Activated CD4-positive, alpha-beta T cell treated with anti-CD3 and anti-CD28 coated beads, Interleukin-2, amount 50 U/mL, for 16 hours (primary cell): ENCODE measurements around the gene MTAP.
"Not testable (repeated sequence)": the region's sequence is repeated elsewhere in the genome, so short reads cannot be mapped to it uniquely, and the experiment has no call there.

Experiments used
- DNase-seq: peaks from one replicate; pipeline ENCODE4 v3.0.0-alpha.2; 2020

The MTAP gene

DNA sequence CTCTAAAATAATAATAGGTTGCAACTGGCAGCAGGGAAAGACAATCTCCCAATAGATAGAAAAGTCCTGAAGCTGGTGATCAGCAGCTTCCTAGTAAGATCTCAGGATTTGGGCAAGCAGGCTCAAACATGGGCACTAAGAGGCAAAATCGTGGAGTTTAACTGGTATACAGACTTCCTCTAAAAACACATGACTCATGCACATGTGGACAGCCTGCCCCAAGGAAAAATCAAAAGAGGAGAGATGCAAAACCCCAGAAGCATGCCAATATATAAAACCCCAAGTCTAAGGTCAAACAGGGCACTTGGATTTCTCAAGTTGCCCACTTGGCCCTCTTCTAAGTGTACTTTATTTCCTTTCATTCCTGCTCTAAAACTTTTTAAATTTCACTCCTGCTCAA lies 129.0 kb downstream of the MTAP start:
- no peak for DNase-seq

DNA sequence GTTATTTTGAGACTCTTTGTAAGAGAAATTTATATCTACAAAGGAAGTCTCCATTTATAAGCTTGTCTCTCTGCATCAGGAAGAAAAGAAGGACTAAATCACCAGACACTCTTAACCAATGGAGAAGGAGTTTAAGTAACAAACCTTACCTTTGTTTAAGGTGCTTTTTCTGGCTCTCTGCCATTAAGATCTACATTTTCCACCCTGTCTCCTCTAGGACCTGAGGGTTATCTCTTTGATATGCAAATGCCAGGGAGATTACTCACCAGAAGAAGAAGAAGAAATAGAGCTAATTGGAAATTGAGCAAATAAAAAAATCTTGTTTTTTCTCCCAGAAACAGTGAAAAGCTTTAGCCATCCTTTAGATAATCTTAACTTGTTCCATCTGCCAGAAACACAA lies 130.8 kb downstream of the MTAP start:
- no peak for DNase-seq

DNA sequence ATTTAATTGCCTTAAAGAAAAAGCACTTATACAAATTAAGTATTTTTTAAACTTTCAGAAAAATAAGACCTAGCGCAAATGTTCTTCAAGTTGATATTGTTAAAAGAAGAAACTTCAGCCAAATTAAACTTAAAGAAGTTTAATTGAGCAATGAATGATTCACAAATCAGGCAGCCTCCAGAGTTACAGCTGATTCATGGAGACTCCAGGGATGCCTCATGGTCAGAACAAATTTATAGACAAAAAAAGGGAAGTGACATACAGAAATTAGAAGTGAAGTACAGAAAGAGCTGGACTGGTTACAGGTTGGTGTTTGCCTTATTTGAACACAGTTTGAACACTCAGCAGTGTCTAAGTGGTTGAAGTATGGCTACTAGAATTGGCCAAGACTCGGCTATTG lies 131.4 kb downstream of the MTAP start:
- no peak for DNase-seq

DNA sequence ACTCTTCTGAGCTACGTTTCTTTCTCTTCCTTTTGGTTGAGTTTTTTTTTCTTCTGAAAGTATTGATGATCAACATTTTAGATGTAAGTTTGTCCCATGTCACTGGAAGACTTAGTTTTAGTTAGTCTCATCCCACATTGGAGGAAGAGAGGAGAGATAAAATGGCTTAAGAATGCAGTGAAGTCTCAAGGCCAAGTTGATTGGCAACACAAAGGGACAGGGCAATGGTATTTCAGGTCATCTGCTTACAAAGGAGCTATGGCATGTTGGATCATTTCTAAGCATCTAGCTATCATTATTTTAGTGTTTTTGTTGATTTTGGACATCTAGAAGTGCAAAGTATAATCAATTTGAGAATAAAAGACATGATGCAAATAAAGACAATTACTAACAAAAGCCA lies 133.2 kb downstream of the MTAP start:
- no peak for DNase-seq

DNA sequence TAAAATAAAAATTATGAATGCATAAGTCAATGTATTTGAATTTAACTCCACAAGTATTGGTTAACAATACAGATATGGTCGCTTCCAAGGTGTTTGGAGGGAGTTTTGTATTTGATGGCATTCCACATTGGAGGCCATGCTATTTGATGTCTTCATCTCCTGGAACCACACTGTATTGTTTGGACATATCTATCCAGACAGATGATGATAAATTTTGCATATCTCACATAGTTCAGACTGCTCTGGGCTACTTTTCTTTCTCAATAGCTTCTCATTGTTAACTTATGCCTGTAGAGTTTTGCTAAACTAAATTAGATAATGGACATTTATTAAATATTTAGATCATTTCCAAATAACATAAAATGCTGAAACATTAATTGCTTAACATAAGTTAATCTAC lies 133.7 kb downstream of the MTAP start:
- DNase-seq = no peak

DNA sequence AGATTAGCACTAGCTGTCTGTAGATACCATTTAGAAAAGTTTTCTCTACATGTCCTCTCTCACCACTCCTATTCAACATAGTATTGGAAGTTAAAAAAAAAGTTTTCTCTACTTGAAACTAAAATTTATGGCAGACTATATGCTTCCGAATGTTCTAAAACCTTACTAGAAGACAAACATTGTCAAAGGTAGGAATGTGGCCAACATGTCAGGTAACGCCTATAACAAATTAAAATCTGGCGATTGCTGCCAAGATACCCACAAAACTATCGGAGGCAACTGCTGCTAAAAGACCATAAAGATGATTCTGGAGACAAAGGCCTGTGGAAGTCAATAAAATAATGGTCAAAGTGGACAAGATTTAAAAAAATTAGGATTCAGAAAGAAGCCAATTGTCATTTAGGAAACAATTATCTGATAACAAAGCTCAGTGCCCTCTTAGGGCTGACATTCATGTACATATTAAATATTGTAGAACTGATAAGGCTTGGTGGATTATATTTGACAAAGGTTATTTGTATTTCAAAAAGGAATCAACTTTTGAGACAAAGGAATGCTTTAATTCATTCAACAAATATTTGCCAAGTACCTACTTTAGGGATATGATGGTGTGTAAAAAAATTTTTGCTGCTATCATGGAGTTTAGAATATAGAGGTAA lies 139.0 kb downstream of the MTAP start:
- DNase-seq = no peak

DNA sequence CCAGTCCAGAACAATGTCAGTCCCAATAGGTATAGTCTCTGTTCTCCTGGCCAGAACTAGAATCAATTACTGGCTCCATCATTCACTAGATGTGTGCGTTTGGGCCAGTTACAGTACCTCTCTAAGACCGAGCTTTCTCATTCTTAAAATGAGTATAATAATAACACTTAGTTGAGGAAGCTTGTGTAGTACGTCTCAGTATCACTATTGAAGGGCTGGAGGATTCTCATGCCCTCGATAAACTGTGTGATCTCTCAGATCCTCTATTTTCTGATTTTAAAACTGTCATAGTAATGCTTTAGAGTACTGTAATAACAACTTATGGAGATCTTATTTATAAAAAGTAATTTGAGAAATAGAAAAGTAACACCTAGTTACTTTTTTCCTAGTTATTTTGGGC lies 141.0 kb downstream of the MTAP start:
- no peak for DNase-seq

DNA sequence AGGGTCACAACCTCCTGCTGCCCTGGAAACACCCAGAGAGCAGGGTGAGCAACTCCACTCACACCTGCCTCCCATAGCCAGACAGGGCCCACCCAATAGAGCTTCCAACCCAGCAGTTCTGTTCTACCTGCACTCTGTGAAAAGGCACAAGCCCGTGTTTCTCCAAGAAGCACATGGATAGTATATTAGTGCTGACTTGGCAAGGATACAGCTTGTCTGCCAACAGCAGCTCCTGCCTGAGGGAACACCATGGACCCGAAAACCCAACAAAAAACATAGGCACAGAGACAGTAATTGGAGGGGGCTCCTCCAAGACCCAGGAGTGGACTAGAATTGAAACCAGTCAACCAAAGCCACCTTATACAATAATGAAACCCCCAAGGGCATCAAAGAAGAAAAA lies 143.2 kb downstream of the MTAP start:
- no peak for DNase-seq

DNA sequence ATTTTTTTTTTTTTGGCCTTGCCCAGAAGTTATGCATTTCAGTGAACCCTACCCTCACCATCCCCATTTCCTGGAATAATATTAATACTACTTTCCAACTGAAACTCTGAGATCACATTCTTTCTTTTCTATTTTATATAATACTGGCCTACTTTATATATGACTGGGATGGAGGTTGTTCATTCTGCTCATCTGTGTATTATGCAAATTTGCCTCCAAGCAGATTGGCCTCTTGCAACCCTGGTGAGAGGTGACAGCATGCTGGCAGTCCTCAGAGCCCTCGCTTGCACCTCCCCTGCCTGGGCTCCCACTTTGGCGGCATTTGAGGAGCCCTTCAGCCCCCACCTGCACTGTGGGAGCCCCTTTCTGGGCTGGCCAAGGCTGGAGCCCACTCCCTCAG lies 156.4 kb downstream of the MTAP start:
- DNase-seq = no peak

DNA sequence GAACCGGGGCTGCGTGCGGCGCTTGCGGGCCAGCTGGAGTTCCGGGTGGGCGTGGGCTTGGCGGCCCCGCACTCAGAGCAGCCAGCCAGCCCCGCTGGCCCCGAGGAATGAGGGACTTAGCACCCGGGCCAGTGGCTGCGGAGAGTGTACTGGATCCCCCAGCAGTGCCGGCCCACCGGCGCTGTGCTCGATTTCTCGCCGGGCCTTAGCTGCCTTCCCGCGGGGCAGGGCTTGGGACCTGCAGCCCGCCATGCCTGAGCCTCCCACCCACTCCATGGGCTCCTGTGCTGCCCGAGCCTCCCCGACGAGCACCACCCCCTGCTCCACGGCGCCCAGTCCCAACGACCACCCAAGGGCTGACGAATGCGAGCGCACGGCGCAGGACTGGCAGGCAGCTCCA lies 156.8 kb downstream of the MTAP start:
- DNase-seq = not testable (repeated sequence)

DNA sequence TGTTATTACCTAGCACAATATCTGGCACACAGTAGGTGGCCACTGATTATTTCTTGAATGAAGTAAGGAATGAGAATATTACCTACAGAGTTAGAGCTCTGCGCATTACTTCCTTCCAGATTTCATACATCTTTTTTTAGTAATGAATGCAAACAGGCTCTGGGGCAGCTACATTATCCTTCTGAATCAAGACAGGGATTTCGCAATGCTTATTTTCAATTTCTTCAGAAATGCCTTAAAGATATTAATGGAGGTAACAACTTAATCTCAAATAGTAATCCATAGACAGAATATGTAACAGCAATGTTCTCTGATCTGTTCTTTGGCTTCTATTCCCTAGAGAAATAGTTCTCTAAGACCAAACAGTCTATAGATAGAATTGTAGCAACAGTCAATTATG lies 159.1 kb downstream of the MTAP start:
- DNase-seq = no peak

DNA sequence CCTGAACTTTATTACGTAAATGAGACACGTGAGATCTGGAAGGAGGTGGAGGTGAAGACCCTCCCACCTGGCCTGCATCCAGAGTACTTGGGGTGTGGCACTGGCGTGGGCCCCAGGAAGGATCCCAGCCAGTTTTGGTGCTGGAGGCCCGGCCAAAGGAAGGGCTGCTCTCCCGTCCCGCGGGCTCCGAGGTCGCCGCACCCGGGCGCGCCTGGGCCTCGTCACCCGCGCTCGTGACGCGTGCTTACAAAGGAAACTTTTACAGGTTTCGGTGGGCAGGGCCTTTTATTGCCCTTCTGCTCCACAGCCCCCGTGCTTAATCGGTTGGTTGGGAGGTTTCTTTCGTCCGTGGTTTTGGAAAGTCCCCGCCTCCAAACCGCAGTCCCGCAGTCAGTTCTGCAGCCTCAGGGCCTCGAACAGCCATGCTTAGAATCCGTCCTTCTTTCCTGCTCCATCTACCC lies 162.5 kb downstream of the MTAP start:
- peak; percentile 66 for DNase-seq

DNA sequence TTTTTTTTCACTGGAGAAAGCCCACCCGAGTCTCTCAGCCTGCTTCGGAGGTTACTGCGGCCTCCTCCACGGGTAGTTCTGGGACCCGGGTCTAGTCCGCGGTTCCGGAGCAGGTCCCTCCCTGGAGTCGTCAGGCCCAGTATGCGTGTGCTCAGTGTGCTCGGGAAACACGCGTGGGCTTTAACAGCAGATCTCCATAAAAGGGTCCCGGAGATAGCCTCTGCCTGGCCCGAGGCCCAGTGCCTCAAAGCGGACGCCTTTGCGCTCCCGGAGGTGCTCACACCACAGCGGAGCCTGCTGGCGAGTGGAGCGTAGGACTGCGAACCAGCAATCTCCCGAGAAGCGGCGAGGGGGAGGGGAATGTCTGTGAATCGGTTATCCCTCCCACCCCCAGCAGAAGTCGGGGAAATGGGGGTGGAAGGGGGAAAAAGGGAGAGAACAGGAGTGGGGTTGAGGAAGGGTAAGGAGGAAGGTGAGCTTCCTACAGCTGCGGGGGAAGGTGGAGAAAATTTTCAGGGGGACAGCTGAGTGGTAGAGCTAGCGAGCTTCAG lies 163.0 kb downstream of the MTAP start:
- peak; percentile 57 for DNase-seq

DNA sequence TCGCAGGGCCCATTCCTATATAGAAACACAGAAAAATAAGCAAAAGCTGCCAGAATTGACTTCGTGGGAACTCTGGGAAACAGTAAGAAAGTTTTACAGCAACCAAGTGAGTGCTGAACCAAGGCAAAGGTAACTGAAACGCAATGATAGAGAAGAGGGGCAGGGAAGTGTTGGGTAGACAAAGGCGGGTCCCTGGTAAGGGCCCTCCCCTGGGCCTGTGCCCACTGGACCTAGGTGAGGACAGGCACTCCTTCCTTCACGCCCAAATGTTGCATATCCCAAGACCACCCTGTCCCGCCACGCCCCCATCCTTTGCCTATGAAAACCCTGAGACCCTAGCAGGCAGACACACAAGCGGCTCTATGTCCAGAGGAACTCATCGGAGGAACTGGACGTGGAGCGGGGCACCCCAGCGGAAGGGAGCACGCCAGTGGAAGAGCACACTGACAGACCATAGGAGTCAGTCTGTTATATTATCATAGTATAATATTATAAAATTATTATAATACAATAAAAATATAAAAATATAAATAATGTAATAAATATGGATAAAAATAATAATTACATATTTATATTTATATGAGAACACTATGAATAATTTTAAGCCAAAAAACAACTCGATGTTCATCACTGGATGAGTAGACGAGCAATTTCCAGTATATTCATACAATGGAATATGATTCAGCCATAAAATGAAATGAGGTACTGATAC lies 163.9 kb downstream of the MTAP start:
- DNase-seq = no peak

DNA sequence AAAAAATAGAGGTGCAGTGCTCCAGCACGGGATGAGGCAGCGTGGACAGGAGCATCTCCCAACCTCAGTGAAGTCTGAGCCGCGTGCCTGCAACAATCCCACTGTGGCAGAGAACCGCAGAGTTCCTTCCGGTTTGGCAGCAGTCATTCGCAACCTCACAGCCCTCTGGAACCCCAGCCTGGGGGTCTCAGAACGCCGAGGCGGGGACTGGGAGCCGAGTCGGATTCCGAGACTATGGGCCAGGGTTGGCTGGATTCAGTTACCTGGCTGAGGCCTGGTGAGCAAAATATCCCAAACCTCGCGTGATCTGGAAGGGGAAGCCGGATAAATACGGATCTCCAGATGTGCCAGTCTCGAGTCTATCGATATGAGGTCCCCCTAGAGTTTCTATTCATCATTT lies 164.7 kb downstream of the MTAP start:
- DNase-seq = no peak

DNA sequence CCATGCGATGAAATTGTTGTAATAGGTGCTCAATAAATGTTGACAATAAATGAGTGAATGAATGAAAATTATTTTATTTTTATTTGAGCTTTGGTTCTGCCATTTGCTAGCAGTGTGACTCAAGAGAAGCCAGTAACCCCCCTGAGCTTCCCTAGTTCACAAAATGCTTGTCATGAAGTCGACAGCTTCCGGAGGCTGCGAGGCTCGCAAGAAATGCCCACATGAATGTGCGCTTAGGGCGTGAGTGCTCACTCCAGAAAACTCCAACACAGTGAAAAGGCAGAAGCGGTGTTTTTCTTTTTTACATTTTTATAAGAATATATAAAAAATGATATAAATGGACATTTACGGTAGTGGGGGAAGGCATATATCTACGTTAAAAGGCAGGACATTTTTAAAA lies 165.3 kb downstream of the MTAP start:
- no peak for DNase-seq

DNA sequence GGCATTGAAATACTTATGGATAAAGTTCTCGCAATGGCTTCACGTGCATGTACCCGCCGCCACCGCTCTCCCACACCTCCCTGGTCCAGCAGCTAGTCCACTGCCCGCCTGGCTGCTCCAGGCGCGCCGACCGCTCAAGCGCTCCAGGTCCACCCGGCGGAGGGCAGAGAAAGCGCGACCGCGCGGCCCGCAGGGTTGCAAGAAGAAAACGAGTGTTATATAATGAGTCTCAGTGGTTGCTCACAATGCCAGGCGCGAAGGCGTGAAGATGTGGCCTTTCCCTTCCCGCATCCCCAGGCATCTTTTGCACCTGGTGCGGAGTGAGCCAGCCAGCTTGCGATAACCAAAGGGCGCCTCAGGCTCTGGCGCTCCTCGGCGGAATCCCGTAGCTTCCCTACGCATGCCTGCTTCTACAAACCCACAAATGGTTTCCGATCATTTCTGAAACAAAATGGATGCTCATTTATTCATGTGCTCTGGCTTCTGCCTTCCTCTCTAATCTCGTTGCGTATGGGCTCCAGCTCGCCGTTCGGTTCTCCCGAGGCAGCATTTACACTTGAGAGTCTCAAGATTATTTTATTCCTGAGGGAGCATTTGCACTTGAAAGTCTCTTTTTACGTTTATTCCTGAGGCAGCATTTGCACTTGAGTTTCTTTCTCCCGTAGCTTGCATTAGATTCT lies 166.0 kb downstream of the MTAP start:
- DNase-seq = no peak

DNA sequence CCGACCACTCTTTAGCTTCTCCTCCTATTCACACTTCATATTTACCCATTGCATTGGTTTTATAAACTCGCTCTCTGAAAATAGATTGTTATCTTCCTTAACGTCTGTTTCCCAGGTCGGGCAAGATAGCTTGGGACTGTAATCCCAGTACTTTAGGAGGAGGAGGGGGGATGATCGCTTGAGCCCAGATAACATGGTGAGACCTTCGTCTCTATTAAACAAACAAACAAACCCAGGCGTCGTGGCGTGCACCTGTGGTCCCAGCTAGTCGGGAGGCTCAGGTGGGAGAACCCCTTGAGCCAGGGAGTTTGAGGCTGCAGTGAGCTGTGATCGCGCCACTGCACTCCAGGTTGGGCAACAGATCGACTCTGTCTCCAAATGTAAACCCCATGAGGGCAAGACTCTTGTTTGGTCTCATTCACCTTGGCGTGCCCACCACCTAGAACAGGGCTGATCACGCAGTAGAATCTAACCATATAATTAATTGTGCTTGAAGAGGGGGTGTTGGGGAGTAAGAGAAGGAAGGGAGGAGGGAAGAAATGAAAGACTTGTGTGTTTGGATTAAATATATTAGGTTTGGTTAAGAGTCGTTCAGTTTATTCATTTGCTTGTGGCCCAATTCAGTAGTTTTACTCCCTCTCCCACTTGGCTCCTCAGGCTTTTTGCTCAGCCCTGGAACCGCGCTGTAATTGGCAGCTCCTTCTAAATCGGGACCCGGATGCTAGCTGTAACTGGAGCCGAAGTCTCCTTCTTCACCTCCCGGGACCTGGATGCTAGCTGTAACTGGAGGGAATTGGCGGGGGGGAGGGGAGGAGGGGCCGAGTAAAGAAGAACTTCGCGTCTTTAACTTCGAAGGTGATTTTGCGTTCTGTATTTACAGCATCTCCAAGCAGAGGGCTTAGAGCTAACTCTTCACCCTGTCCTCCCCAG lies 166.8 kb downstream of the MTAP start:
- DNase-seq = no peak

DNA sequence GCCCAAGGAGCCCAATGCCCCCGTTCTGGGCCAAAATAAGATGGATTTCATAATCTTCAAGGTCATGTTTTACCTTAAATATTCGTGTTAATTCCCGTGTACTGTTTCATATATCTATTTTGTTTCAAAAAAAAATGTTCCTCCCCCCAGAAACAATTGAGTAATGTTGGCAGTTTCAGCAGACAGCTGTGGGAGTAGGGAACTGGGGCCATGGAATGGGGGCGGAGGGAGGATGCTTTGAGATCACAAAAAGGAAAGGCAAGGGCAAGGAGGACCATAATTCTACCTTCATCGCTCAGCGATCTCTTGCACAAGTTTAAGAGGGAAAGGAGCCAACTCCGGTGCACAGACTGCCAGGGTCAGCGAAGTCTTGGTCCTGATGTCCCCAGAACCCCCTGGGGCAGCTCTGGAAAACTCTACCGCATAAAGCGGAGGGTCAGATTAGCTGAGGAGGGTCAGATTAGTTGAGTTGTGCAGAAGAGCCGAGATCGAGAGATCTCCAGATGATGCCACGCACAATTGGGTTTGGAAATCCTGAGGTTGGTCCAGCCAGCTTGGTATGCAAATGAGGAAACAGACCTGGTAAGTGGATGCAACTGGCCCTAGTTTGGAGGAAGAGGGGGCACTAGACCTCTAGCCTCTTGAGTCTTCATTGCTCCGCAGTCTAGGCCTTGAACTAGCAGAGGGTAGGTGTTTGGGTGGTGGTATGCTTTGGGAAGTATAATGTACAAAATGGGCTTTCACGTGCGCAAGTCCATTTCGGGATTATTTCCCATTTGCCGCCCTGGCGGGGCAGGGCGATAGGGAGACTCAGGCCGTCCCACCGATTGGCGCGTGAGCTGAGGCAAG lies 167.7 kb downstream of the MTAP start:
- no peak for DNase-seq

DNA sequence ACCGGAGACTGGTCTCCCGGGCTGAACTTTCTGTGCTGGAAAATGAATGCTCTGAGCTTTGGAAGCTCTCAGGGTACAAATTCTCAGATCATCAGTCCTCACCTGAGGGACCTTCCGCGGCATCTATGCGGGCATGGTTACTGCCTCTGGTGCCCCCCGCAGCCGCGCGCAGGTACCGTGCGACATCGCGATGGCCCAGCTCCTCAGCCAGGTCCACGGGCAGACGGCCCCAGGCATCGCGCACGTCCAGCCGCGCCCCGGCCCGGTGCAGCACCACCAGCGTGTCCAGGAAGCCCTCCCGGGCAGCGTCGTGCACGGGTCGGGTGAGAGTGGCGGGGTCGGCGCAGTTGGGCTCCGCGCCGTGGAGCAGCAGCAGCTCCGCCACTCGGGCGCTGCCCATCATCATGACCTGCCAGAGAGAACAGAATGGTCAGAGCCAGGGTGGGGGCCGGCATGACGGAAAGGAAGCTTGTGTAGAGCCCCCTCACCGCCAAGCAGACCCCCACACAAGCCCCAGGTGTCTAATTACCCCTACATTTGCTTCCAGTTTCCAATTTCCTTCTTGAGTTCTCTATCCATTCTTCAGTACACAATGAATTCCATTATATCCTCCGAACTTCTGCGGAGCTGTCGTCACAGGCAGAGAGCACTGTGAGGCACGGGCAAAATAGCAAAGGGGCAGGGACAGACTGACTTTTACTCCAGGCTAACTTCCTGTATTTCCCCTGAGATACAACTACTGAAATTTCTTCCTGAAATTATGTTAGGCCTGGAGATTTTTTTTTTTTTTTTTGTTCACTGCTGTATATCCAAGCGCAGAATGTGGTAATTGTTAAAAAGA lies 168.6 kb downstream of the MTAP start:
- no peak for DNase-seq

DNA sequence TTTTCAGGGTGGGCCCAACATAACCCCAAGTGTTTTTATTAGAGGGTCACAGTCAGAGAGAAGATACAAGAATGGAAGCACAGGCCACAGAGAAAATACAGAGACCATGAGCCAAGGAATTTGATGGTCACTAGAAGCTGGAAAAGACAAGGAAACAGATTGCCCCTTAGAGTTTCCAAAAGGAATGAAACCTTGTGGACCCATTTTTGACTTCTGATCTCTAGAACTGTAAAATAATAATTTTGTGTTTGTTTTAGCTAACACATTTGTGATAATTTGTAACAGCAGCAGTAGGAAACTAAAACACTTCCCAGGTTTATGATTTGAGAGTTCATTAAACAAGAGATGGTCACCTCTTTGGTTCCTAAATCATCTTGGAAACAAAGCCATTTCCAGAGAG lies 169.9 kb downstream of the MTAP start:
- no peak for DNase-seq
